HG03039 (cell line): ENCODE results near the gene VPS37B.

Experiments
- ATAC-seq: cut with Tn5 transposase; IDR thresholded peaks from one replicate; pipeline ENCODE4 v1.9.1; 2021; ENCODE audit warnings: mild to moderate bottlenecking, moderate library complexity; ENCODE audit not compliant: unreplicated experiment

VPS37B gene

DNA sequence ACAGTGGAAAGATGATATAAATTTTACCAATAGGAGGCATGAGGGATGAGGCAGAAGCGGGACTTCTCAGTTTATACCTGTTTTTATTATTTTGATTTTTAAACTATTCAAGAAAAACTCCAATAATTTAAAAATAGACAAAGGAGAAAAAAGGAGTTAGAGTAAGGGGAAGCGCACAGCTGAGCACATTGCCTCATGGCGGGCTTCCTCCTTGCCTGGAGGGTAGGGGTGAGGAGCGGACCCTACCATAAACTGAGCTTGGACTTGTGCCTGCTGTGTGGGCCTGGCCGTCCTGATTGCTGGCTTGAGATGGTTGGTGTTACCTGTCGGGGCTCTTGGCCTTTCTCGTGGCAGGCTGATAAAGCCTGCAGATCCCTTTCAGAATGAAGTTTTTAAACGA lies 75.8 kb downstream of the VPS37B start:
- ATAC-seq = no peak

DNA sequence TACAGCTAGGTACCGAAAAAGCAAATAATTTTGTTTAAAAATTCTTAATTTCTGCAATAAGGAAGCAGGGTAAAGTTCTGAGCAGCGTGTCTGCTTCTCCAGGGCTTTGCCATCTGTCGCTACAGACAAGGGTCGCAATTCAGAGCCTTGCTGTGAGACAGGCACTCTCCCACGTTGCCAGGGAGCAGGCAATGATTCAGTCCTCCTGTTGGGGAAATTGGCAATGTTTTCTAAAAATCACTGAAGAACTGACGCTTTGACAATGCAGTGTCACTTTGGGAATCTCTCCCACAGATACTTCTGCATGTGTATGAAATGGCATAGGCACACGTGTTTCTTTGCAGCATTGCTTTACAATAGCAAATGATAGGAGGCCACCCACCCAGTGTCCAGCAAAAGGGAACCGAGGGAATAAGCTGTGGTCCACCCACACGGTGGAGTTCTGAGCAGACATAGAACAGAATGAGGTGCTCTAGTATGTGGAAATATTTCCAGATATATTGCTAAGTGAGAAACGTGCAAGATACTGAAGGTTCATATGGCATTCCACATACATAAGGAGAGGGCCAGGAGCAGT lies 76.6 kb downstream of the VPS37B start:
- ATAC-seq = no peak
